Esophagus (tissue), 2 donors: Measurements from ENCODE around the gene POU3F2. TPM values are rescaled to one million over a fixed set of nuclear protein-coding genes. Genes with fewer than 3 reads are reported as not detected.
A peak's percentile ranks its signal among the peaks of the same experiment; 100 is the strongest.

Experiments
- H3K27ac ChIP-seq, 2 donors: one replicate each; pipeline ENCODE4 v1.5.1; 2013; ENCODE audit warnings: low read depth in 2 of 2, mild to moderate bottlenecking in 2 of 2, inconsistent platforms in 1 of 2, low read length in 1 of 2, moderate library complexity in 1 of 2
- H3K27me3 ChIP-seq, 2 donors: one replicate each; pipeline ENCODE4 v1.6.1; 2013; ENCODE audit warnings: low read length in 2 of 2, control low read depth in 1 of 2, mild to moderate bottlenecking in 1 of 2; ENCODE audit not compliant: insufficient read depth in 2 of 2, control insufficient read depth in 1 of 2
- H3K36me3 ChIP-seq, 2 donors: one replicate each; pipeline ENCODE4 v1.6.1; 2013; ENCODE audit warnings: low read length in 1 of 2; ENCODE audit not compliant: control insufficient read depth in 2 of 2, insufficient read depth in 2 of 2
- H3K4me1 ChIP-seq, 2 donors: one replicate each; pipeline ENCODE4 v1.6.1; 2013; ENCODE audit warnings: low read length in 1 of 2; ENCODE audit not compliant: control insufficient read depth in 2 of 2, insufficient read depth in 2 of 2
- H3K4me3 ChIP-seq, 2 donors: one replicate each; pipeline ENCODE4 v1.5.1; 2013; ENCODE audit warnings: low read length in 2 of 2, mild to moderate bottlenecking in 2 of 2, low read depth in 1 of 2, moderate library complexity in 1 of 2
- H3K9me3 ChIP-seq, 2 donors: one replicate each; pipeline ENCODE4 v1.6.1; 2013; ENCODE audit warnings: mild to moderate bottlenecking in 2 of 2, low read depth in 1 of 2, low read length in 1 of 2, moderate library complexity in 1 of 2; ENCODE audit not compliant: control insufficient read depth in 2 of 2, insufficient read depth in 1 of 2
- WGBS, 2 donors: extraction: QIAGEN DNeasy Blood & Tissue Kit; methylation state at CpG; one replicate each; pipeline ENCODE4 v1.1.7; 2013; 5-methylcytosine and 5-hydroxymethylcytosine counted together
- polyA plus RNA-seq, 2 donors: library from polyadenylated mRNA; stranded (reverse); fragments of 200-250 nt; gene quantifications; one replicate each; pipeline ENCODE4 v1.2.3, GENCODE V29; 2013
- donor health status: healthy with polysubstance abuse.
- donor health status: Bipolar disorder and iron deficiency.

Gene POU3F2
- polyA plus RNA-seq, 2 donors: not detected

DNA sequence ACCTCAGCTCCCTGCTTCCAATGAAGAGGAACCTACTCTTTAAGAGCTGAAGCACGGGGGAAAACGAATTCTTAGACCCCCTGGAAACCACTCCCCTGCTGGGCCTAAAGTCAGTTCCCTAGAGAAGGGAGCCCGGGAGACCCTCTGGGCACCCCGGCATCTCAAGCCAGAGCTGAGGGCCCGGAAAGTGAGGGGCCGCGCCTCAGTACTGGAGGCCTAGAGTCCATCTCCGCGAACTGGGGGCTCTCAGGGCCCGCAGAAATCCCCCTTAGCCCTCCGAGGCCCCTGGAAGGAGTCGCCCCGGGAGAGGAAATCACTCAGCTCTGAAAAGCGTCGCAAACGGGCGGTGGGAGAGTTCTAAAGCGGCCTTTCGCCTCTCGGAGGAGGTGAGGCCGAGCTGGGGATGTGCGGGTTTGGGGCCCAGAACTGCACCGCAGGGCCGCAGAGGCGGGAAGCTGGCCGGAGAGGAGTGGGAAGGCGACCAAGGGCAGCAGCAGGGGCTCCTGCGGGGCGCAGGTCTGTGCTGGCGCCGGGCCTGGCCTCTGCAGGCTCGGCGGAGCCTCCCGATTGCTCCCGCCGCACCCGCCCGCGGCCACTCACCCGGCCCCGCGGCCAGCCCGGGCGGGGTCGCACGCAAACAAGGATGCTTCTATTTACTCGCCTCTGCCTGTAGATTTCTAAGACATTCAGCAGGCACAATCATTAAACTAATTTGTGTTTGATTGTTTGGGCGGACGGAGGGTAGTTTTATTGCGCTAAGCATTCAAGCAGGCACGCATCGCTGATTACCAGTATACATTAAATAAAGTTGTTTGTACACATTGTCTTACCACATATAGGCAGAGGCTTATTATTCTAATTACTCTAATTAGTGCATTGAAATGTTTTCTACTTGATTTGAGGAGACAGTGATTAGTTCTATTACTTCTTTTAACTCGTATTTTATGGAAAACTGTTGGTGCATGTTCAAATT is 9.2 kb downstream of the POU3F2 start:
- no peaks in the 10 kb centered on the region for H3K9me3 ChIP-seq
- no peak overlapping the region for H3K27ac ChIP-seq
- H3K4me3 ChIP-seq: no peak overlapping the region
- no peaks in the 10 kb centered on the region for H3K36me3 ChIP-seq
- H3K27me3 ChIP-seq: peaks cover 4 to 28% of the 10 kb centered on the region in 2 donors
- WGBS, 2 donors: 15 to 16% methylated on average over 51 to 53 of the region's 53 CpGs
- peaks cover 5 to 12% of the 10 kb centered on the region in 2 donors for H3K4me1 ChIP-seq

DNA sequence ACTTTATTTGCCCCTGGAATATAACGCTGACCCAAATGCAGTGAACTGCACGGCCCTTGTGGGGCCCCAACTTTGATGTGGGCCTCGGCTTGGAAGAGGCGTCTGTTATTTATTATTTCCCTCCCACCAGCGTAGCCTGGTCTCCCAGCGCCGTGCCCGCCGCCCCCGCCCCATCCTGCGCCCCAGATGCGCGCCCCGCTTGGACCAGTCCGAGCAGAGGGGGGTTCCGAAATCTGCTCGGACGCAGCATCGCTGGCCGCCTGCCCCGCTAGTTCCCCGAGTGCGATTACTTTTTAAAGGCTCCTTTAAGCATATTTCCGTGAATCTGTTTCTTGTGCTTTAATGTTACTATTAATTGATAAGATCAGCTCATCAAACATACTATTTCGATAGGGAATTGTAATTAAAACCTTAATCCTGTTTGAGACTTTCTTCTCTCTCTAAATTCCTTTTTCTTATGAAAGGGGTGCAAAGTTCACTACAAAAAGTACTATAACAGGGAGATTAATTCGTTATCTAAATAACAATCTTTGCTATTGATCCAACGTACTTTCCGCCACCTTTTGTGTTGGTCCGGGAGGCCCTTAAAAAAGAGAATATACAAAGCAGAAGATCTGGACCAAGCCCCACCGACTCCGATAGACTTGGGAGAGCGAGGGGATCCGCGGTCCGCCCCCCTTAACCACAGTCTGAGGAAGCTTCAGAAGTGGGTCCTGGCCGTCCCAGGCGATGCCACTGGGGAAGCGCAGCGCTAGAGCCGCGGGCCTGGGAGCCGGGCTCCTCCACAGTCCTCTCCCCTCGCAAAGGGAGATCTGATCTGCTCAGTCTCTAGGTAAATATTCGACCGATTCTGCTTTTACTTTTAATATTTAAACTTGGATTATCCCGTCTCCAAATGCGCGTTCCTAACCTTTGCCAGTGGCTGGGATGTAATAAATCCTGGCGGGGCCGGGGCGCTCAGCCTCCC is 10.2 kb downstream of the POU3F2 start:
- H3K9me3 ChIP-seq: no peaks in the 10 kb centered on the region
- H3K4me3 ChIP-seq: peak overlapping the region in 1 of 2 donors; percentile 35
- WGBS, 2 donors: 8% methylated on average over 51 of the region's 51 CpGs
- no peak overlapping the region for H3K27ac ChIP-seq
- peaks cover 10 to 28% of the 10 kb centered on the region in 2 donors for H3K27me3 ChIP-seq
- no peaks in the 10 kb centered on the region for H3K36me3 ChIP-seq
- H3K4me1 ChIP-seq: peaks cover 5 to 12% of the 10 kb centered on the region in 2 donors

GRCh38 chr6:98845211-98846020 is 11.0 kb downstream of the POU3F2 start:
- Histone ChIP-seq H3K27me3 (peaks cover 6 to 28% of the 10 kb centered on the region in 2 donors), H3K36me3 (no peaks in the 10 kb centered on the region), H3K27ac (no peak overlapping the region), H3K4me3 (peak overlapping the region in 1 of 2 donors; percentile 35), H3K4me1 (peaks cover 5 to 12% of the 10 kb centered on the region in 2 donors), H3K9me3 (no peaks in the 10 kb centered on the region)
- 1 to 3% methylated on average over 50 of the region's 50 CpGs for WGBS, 2 donors

- no peaks in the 10 kb centered on the region for H3K9me3 ChIP-seq
- no peak overlapping the region for H3K4me3 ChIP-seq
- WGBS, 2 donors: 56 to 58% methylated on average over 3 of the region's 3 CpGs
- H3K27me3 ChIP-seq: peaks cover 6 to 26% of the 10 kb centered on the region in 2 donors
- H3K36me3 ChIP-seq: no peaks in the 10 kb centered on the region
- H3K27ac ChIP-seq: no peak overlapping the region
- H3K4me1 ChIP-seq: peaks cover 5 to 12% of the 10 kb centered on the region in 2 donors
These were observed 11.6 kb downstream of the POU3F2 start for GRCh38 chr6:98846021-98846380.

- 23 to 25% methylated on average over 11 of the region's 11 CpGs for WGBS, 2 donors
- H3K4me3 ChIP-seq: no peak overlapping the region
- H3K27me3 ChIP-seq: peaks cover 6 to 25% of the 10 kb centered on the region in 2 donors
- H3K9me3 ChIP-seq: no peaks in the 10 kb centered on the region
- H3K27ac ChIP-seq: no peak overlapping the region
- no peaks in the 10 kb centered on the region for H3K36me3 ChIP-seq
- H3K4me1 ChIP-seq: peaks cover 5 to 12% of the 10 kb centered on the region in 2 donors
These were observed 13.0 kb downstream of the POU3F2 start for GRCh38 chr6:98847416-98847778.

DNA sequence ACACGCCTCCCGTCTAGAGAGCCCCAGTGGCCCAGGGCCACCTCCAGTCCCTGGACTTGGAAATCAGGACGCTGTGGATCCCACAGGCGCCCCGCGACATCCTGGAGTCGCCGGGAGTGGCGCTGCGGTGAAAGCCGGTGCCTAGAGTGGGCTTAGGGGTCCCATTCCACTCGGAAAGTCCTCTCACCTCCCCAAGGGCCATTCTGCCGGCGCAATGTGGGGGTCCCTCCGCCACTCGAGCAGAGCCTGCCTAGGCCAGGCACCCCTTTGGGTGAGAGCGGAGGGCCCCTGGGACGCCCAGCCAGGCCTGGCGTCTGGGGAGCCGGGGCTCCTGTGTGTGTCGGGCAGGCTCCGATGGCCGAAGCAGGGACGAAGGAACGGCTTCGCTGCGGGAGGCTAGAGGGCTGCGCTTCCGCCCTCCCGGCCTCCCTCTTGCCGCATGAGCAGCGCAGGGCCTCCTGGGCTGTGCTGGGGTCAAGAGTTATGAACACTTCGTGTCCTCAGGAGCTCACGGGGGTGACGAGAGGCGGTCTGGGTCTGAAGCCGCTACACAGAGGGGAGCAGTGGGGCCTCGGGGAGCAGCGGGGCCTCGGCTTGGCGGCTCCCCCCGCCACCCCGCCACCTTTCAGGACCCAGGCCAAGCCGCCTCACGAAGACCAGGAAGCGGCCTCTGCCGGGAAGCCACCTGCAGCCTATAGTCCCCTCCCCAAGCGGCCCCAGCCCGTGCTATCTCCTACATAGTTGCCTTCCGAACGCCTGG is 13.6 kb downstream of the POU3F2 start:
- no peaks in the 10 kb centered on the region for H3K9me3 ChIP-seq
- no peak overlapping the region for H3K27ac ChIP-seq
- peaks cover 5 to 12% of the 10 kb centered on the region in 2 donors for H3K4me1 ChIP-seq
- no peaks in the 10 kb centered on the region for H3K36me3 ChIP-seq
- peaks cover 6 to 22% of the 10 kb centered on the region in 2 donors for H3K27me3 ChIP-seq
- WGBS, 2 donors: 5 to 10% methylated on average over 42 to 51 of the region's 51 CpGs
- no peak overlapping the region for H3K4me3 ChIP-seq

GRCh38 chr6:98848539-98849242 is 14.3 kb downstream of the POU3F2 start:
- 56 to 61% methylated on average over 18 of the region's 18 CpGs for WGBS, 2 donors
- Histone ChIP-seq H3K27me3 (peaks cover 6 to 15% of the 10 kb centered on the region in 2 donors), H3K4me3 (no peak overlapping the region), H3K4me1 (peaks cover 5 to 12% of the 10 kb centered on the region in 2 donors), H3K9me3 (no peaks in the 10 kb centered on the region), H3K27ac (no peak overlapping the region), H3K36me3 (no peaks in the 10 kb centered on the region)

DNA sequence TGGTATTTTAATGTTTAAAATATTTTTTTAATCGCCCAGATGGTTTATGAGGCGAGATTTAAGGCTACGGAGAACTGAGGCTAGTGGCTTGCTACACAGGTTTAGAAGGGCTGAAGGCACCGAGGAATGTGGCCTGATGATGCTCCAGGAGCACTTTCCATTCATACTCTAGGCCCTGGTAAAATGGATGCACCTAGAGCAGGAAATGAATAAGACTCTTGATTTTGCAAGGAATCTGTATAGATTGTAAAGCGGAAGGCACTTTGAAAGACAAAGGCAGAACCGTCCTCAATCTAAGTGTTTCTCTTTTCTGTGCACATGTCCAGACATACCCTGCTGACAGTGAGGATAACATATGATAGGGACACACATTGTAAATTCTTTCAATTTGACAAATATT is 30.1 kb downstream of the POU3F2 start:
- WGBS, 2 donors: 95 to 96% methylated on average over 6 of the region's 6 CpGs
- Histone ChIP-seq H3K36me3 (no peaks in the 10 kb centered on the region), H3K27me3 (no peaks in the 10 kb centered on the region), H3K9me3 (no peaks in the 10 kb centered on the region), H3K4me3 (no peak overlapping the region), H3K4me1 (no peaks in the 10 kb centered on the region), H3K27ac (no peak overlapping the region)
